UCSD-AML1 (cell line): ENCODE measurements around the gene OSGEP.

Experiments used
- DNase-seq: peaks from one replicate; lab custom pipeline; 2025; ENCODE audit not compliant: unreplicated experiment; lab: John Stamatoyannopoulos, UW

OSGEP gene

DNA sequence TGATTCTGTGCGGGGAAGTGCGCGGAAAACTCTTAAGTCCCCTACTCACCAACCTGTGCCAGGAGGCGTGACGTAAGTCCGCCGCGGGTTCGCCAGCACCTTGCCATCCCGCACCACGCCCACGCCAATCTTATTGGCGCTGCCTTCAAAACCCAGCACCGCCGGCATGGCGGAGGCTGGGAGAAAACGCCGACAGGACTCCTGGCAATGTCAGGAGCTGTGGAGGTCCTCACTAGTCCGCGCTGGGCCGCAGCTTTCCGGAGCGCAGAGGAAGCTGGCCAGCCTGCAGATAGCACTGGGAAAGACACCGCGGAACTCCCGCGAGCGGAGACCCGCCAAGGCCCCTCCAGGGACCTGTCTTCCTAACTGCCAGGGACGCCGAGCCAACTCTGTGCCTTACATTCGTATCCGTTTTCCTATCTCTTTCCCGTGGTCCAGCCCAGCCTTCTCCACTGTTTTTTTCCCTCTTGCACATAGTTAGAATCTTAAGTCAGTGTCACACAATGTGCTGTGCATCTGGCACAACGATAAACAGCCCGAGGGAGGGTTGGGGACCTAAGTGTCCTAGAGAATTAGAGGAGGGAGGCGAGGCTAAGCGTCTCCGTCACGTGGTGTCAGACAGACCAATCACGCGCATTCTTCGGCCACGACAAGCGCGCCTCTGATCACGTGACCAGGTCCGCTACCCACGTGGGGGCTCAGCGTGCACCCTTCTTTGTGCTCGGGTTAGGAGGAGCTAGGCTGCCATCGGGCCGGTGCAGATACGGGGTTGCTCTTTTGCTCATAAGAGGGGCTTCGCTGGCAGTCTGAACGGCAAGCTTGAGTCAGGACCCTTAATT is at the start of gene OSGEP, which contains the start of gene APEX1:
OSGEP (minus strand) TSS at position 297 of the 839 bp plus-strand sequence; CDS start at position 168, 129 bp downstream.
APEX1 (plus strand) TSS at position 711 of the 839 bp plus-strand sequence. CDS start 420 bp downstream, outside the sequence.
- peak; percentile 97 for DNase-seq

DNA sequence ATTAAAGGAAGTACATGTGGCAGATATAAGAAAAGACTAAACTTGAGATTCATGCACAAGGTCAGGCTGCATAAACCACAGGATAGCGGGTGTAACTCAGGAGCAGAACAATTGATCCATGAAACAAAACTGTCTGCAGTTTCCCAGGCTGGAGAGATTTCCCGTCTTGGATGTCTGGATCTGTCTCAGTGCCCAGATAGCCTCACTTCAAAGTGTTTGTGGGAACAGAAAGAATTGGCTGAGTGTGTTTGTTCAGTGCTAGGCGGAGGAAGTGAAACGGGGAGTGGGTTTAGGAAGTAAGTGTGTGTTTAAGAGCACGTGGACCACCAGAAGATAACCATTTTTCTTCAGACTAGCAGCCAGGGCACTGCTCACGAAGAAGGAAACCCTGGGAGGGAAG is 49.3 kb upstream of the OSGEP start:
- no peak for DNase-seq

- DNase-seq: no peak
Measured at GRCh38 chr14:20501346-20501745, 46.7 kb upstream of the OSGEP start.

DNA sequence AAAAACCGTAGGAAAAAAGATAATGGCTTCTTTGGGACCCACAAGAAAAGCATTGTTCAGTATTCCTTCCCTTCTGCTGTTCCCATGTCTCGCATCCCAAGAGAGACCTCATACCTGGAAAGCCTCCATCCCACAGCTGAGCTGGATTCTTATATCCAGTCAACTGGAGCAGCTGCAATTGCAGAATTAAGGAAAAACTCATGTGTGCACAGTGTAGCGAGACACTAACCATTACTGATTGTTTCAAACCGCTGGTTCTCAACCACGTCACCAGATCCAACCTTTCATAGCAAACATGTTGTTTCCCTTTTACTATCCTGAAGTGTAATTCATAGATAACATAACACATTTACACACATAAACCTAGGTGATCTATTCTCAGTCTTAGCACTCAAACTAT is 45.3 kb upstream of the OSGEP start:
- no peak for DNase-seq

GRCh38 chr14:20499108-20499507 is 44.5 kb upstream of the OSGEP start:
- no peak for DNase-seq

DNA sequence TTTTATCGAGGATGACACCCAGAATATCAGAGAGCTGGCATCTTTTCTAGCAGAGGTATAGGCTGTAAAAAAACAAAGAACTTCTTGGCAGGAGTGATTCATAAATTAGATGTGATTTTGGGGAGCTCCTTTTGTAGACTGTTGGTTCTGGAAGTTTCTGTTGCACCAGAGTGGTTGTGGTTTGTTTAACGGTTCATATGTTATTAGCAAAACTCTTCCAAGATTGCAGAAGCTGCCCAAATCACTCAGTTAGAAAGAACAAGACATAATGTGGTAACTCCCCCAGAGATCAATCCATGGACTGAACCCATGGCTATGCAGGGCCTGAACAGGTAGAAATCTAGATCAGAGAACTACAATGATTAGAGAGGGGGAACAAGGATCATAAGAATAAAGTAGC is 44.0 kb upstream of the OSGEP start:
- DNase-seq: no peak

DNA sequence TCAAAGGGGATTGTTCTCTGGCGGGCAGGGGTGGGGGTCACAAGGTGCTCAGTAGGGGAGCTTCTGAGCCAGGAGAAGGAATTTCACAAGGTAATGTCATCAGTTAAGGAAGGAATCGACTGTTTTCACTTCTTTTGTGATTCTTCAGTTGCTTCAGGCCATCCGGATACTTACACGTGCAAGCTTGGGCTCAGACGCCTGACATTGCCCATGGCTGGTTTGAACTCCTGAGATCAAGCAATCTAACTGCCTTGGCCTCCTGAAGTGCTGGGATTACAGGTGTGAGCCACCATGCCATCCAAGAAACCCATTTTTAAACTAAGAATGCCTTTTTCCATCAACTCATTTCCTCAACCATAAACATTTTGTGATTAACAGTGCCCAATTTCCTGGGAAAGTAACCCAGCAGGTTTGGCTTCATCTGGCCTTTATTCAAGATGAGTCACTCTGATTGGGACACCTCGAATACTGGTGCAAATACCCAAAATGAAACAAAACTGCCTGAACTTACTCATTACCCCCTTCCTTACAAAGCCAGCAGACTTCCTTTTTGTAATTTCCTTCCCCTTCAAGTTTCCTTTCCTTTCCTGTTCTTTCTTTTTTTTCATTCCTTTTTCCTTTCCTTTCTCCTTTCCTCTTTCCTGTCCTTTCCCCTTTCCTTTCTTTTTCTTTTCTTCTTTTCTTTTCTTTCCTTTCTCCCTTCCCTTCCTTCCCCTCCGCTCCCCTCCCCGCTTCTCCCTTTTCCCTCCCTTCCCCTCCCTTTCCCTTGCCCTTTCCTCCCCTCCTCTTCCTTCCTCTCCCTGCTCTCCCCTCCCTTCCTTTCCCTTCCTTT is 40.5 kb upstream of the OSGEP start:
- DNase-seq: no peak

- peak; percentile 41 for DNase-seq
Measured at GRCh38 chr14:20493634-20494033, 39.0 kb upstream of the OSGEP start.

- no peak for DNase-seq
Measured at GRCh38 chr14:20492486-20492885, 37.9 kb upstream of the OSGEP start.

DNA sequence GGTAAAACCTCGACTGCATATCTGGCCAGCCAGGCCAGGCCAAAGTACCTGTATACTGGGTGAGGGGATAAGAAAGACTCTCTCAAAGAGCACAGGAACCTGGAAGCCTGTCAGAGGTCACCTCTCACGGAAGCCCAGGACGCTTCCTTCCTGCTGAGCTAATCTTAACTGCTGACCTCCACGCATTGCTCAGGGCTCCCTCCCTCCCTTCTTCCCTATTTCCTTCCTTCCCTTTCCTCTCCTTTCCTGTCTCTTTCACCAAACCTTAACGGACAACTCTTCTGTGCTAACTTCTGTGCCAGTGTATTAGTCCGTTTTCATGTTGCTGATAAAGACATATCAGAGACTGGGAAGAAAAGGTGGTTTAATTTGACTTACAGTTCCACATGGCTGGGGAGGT is 36.0 kb upstream of the OSGEP start:
- DNase-seq: no peak

DNA sequence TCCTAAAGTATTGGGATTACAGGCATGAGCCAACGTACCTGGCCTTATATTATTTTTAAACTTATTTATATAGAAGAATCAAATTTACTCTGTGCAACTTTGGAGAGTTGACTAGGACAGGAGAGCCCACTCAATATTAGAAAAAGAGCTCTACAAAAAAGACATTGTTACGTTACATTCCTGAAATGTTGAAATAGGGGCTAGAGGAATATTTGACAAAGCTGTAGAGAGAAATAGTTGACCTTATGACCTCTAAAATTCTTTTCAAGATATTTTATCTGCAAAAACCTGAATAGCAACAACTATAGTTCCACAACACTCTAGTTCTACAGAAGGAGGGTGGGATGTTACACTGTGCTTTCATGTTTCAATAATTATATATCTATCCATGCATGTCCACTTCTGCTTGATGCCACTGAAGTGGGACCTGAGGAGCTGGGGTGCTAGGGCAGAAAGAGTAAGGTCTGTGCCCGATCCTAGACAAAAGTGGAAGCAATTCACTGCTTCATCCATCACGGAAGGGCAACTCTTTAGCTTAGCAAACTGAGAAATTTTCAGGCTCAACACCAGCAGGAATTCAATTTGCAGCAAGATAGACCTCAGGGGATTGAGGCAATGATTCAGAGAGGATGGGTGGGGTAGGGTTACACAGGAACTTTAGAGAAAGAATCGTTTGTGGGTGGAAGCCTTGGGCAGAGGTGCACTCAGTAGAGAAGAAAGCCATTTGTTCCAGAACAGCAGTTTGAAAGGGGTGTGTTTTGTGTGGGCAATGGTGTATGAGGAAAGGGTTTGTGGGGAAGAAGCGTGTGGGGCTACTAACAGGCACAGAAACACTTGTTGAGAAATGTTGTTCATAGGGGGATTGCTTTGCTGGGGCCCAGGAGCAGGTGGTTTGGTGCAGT is 34.7 kb upstream of the OSGEP start:
- no peak for DNase-seq

GRCh38 chr14:20487396-20487725 is 32.7 kb upstream of the OSGEP start:
- DNase-seq: no peak

DNA sequence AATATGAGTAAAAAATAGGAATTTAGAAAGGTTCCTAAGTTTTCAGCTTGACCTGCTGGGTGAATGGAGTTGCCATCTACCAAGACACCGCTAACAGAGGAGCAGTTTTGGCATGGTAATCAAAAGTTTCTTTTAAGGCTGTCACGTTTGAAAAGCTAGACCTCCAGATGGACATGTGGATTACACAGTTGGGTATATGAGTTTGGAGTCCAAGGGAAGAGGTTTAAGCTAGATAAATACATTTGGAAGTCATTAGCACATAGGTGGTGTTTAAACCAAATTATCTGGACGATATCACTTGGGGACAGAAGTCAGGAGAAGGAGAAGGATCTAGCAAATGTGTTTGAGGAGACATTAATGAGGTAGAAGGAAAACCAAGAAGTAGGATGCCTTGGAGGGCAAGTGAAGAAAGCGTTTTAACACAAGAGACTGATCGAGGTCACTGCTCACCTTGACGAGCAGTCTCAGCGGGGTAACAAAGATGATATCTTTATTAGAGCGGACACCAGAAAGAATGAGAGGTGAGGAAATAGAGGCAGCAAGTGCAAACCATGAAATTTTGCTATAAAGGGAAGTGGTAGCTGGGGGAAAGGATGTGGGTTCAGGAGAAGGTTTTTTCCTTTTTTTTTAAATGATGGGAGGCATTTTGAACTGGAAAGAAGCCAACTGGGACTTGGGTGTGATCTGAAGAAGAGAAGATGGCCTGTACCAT is 32.2 kb upstream of the OSGEP start:
- DNase-seq: no peak

- no peak for DNase-seq
Measured at GRCh38 chr14:20485900-20486299, 31.3 kb upstream of the OSGEP start.

GRCh38 chr14:20482382-20482781 is 27.8 kb upstream of the OSGEP start:
- no peak for DNase-seq

- no peak for DNase-seq
Measured at GRCh38 chr14:20478894-20479293, 24.3 kb upstream of the OSGEP start.

GRCh38 chr14:20477211-20477876 is 22.7 kb upstream of the OSGEP start:
- peak; percentile 79 for DNase-seq

GRCh38 chr14:20476776-20477175 is 22.2 kb upstream of the OSGEP start:
- DNase-seq: no peak

DNA sequence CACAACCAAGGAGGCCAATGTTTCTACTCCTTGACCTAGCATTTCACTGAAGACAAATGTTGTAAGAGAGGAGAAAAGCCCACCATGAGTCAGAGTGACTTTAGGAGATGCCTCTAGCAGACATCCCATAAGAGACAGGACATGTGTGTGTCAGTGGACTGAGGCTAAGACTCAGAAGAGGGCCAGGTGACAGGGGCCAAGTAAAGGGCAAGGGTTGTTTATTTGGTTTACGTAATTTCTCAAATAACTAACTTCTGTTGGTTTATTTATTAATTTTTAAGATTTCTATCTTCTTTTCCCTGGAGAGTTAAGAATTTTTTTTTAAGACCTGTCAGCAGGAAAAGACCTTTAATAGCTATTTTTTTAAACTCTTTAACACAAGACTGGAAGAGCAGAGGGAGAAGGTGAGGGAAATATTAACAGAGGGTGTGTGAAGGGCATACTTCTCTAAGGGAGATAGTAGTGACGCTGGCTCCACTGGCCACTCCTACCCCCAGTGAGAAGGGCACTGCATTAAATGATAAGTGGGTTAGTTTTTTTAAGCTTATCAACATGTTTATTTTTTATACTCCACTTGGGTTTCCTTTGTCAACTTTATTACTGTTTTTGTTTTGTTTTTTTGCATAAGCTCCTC is 18.0 kb upstream of the OSGEP start:
- DNase-seq: no peak

- DNase-seq: no peak
Measured at GRCh38 chr14:20470603-20470901, 15.9 kb upstream of the OSGEP start.
